SK-N-SH (cell line): ENCODE results near the gene MAN2B1. TPM values are rescaled to one million over a fixed set of nuclear protein-coding genes. Genes with fewer than 3 reads are reported as not detected.

ENCODE experiments used
- CTCF ChIA-PET: fragments of 300-600, 350-600 bp; formaldehyde crosslinking; extraction: SDS; loops from one replicate; lab custom pipeline; 2021; lab: Yijun Ruan, JAX
- POLR2A ChIA-PET: fragments of 350-600 bp; sonication (Branson Sonifier 250); formaldehyde crosslinking; extraction: SDS; loops from one replicate; lab custom pipeline; 2020; ENCODE audit warnings: antibody characterized with exemption, inconsistent platforms; lab: Yijun Ruan, JAX
- DNase-seq: peaks from one replicate; pipeline ENCODE4 v3.0.0; 2012
- H2AFZ ChIP-seq: fragments of 200-600 bp; sonication (generic); 2 replicates; pipeline ENCODE4 v1.8.1; 2016; ENCODE audit warnings: antibody characterized with exemption, mild to moderate bottlenecking, low read depth
- H3F3A ChIP-seq: fragments of 200-600 bp; sonication (generic); replicated peaks from 2 replicates; pipeline ENCODE3; 2016; ENCODE audit warnings: antibody characterized with exemption, mild to moderate bottlenecking; ENCODE audit not compliant: insufficient read depth
- H3K27ac ChIP-seq, 2 experiments: fragments of 200-500 bp in 1 of 2; fragments of 200-600 bp in 1 of 2; sonication (Bioruptor generic) in 1 of 2; sonication (generic), shearing (Covaris generic) in 1 of 2; 2 replicates each; pipeline versions ENCODE4 v1.5.1 to v1.6.1; 2014 to 2016; ENCODE audit warnings: low read depth in 2 of 2, inconsistent platforms in 1 of 2, low read length in 1 of 2, mild to moderate bottlenecking in 1 of 2, mixed read lengths in 1 of 2
- H3K27me3 ChIP-seq: fragments of 200-600 bp; sonication (generic), shearing (Covaris generic); 2 replicates; pipeline ENCODE4 v1.6.1; 2016; ENCODE audit warnings: mixed run types; ENCODE audit not compliant: insufficient read depth
- H3K36me3 ChIP-seq, 2 experiments: fragments of 200-500 bp in 1 of 2; fragments of 200-600 bp in 1 of 2; sonication (Bioruptor generic) in 1 of 2; sonication (generic) in 1 of 2; replicated peaks in 1 of 2; 2 replicates each; pipeline versions ENCODE3 to v1.5.1; 2014 to 2016; ENCODE audit warnings: low read length in 1 of 2, mild to moderate bottlenecking in 1 of 2; ENCODE audit not compliant: insufficient read depth in 2 of 2, control insufficient read depth in 1 of 2
- H3K4me1 ChIP-seq, 2 experiments: fragments of 200-500 bp in 1 of 2; fragments of 200-600 bp in 1 of 2; sonication (Bioruptor generic) in 1 of 2; sonication (generic), shearing (Covaris generic) in 1 of 2; 2 replicates each; pipeline versions ENCODE4 v1.5.1 to v1.6.1; 2014 to 2016; ENCODE audit warnings: low read depth in 1 of 2, low read length in 1 of 2, mixed run types in 1 of 2; ENCODE audit not compliant: insufficient read depth in 2 of 2, control insufficient read depth in 1 of 2
- H3K4me2 ChIP-seq: fragments of 200-600 bp; sonication (generic), shearing (Covaris generic); 2 replicates; pipeline ENCODE4 v1.6.1; 2017; ENCODE audit warnings: mixed run types
- H3K4me3 ChIP-seq, 2 experiments: fragments of 200-500 bp in 1 of 2; fragments of 200-600 bp in 1 of 2; sonication (Bioruptor generic) in 1 of 2; sonication (generic), shearing (Covaris generic) in 1 of 2; 2 replicates each; pipeline versions ENCODE4 v1.5.1 to v1.8.1; 2014 to 2016; ENCODE audit warnings: low read depth in 2 of 2, inconsistent platforms in 1 of 2, low read length in 1 of 2, mild to moderate bottlenecking in 1 of 2, mixed read lengths in 1 of 2, moderate library complexity in 1 of 2
- H3K79me2 ChIP-seq: fragments of 200-600 bp; sonication (generic); 2 replicates; pipeline ENCODE4 v1.8.1; 2017; ENCODE audit warnings: mild to moderate bottlenecking; ENCODE audit not compliant: insufficient read depth
- H3K9ac ChIP-seq: fragments of 200-600 bp; sonication (generic); 2 replicates; pipeline ENCODE4 v1.6.1; 2017; ENCODE audit warnings: mixed run types
- H3K9me2 ChIP-seq: fragments of 200-600 bp; sonication (generic); 2 replicates; pipeline ENCODE4 v1.6.1; 2017; ENCODE audit warnings: mixed run types
- H3K9me3 ChIP-seq: fragments of 200-600 bp; sonication (generic); 2 replicates; pipeline ENCODE4 v1.6.1; 2017; ENCODE audit warnings: mixed run types, mild to moderate bottlenecking, moderate library complexity
- H4K20me1 ChIP-seq: fragments of 200-600 bp; sonication (generic); 2 replicates; pipeline ENCODE4 v1.6.1; 2017; ENCODE audit warnings: mild to moderate bottlenecking, mixed run types; ENCODE audit not compliant: insufficient read depth
- CTCF ChIP-seq: fragments of 200-600 bp; sonication (generic); IDR thresholded peaks from 2 replicates; pipeline ENCODE4 v1.6.1; 2017; ENCODE audit warnings: antibody characterized with exemption, mild to moderate bottlenecking, moderate library complexity
- EP300 ChIP-seq, 2 experiments: IDR thresholded peaks; 2 replicates each; pipeline versions ENCODE4 v1.4.0 to v1.6.1; 2012; ENCODE audit warnings: borderline replicate concordance in 1 of 2, low read depth in 1 of 2, low read length in 1 of 2
- FOXJ3 ChIP-seq: sonication (generic); formaldehyde crosslinking; IDR thresholded peaks from 2 replicates; pipeline ENCODE4 v1.5.1; 2020; ENCODE audit warnings: mild to moderate bottlenecking, missing genetic modification reagents
- GABPA ChIP-seq: IDR thresholded peaks from 2 replicates; pipeline ENCODE4 v1.4.0; 2012; ENCODE audit warnings: low read depth, mild to moderate bottlenecking
- GATA2 ChIP-seq: sonication (generic); formaldehyde crosslinking; IDR thresholded peaks from 2 replicates; pipeline ENCODE4 v1.5.0; 2020; ENCODE audit warnings: mild to moderate bottlenecking, missing genetic modification reagents
- JUND ChIP-seq: IDR thresholded peaks from 2 replicates; pipeline ENCODE4 v1.4.0; 2012
- MAX ChIP-seq: IDR thresholded peaks from 2 replicates; pipeline ENCODE4 v1.4.0; 2012; ENCODE audit warnings: low read depth
- MEF2A ChIP-seq: IDR thresholded peaks from 2 replicates; pipeline ENCODE4 v1.4.0; 2012; ENCODE audit warnings: low read depth, borderline replicate concordance
- POLR2AphosphoS5 ChIP-seq: IDR thresholded peaks from 2 replicates; pipeline ENCODE4 v1.6.1; 2012; ENCODE audit warnings: low read depth, low read length
- RAD21 ChIP-seq: IDR thresholded peaks from 2 replicates; pipeline ENCODE4 v1.6.1; 2012; ENCODE audit warnings: mild to moderate bottlenecking, low read length
- RXRA ChIP-seq: IDR thresholded peaks from 2 replicates; pipeline ENCODE4 v1.4.0; 2012; ENCODE audit warnings: low read depth, mild to moderate bottlenecking, borderline replicate concordance
- TAF1 ChIP-seq: IDR thresholded peaks from 2 replicates; pipeline ENCODE4 v1.6.1; 2012; ENCODE audit warnings: low read depth, mild to moderate bottlenecking, low read length, moderate library complexity, borderline replicate concordance
- TEAD4 ChIP-seq: IDR thresholded peaks from 2 replicates; pipeline ENCODE4 v1.4.0; 2012; ENCODE audit warnings: mild to moderate bottlenecking, borderline replicate concordance; ENCODE audit not compliant: insufficient read depth
- YY1 ChIP-seq: IDR thresholded peaks from 2 replicates; pipeline ENCODE4 v1.4.0; 2012; ENCODE audit warnings: low read depth, mild to moderate bottlenecking
- ZBTB33 ChIP-seq: IDR thresholded peaks from 2 replicates; pipeline ENCODE4 v1.4.0; 2012; ENCODE audit warnings: low read depth, borderline replicate concordance
- WGBS: methylation state at CpG from one replicate; pipeline ENCODE4 v1.1.6; 2017; ENCODE audit warnings: low lambda C conversion rate; 5-methylcytosine and 5-hydroxymethylcytosine counted together
- polyA plus RNA-seq, 3 experiments: library from polyadenylated mRNA; depleted of rRNA; stranded (reverse); fragments of >200 nt; gene quantifications; 2 replicates each; pipeline ENCODE4 v1.2.3, GENCODE V29; 2012

MAN2B1 gene
- polyA plus RNA-seq, 1 of the 3 experiments (the other 2 are of a cell fraction) = 47.0 TPM

- no peak overlapping the region for H3K4me2 ChIP-seq
- no peak overlapping the region for H3K27ac ChIP-seq
- H3K9ac ChIP-seq = no peak overlapping the region
- no peak for DNase-seq
- no peaks in the 10 kb centered on the region for H3K27me3 ChIP-seq
- 90% methylated on average over 12 of the region's 12 CpGs for WGBS
- H3K9me3 ChIP-seq = no peaks in the 10 kb centered on the region
- no peak overlapping the region for H2AFZ ChIP-seq
- no peaks in the 10 kb centered on the region for H3K9me2 ChIP-seq
- peaks cover 8 to 21% of the 10 kb centered on the region in 2 experiments for H3K36me3 ChIP-seq
- peaks cover 0 to 5% of the 10 kb centered on the region in 2 experiments; a peak in 1 of 4 replicates for H3K4me1 ChIP-seq
- TF ChIP-seq RAD21 (no peak), TEAD4 (no peak), GATA2 (CRISPR knock-in tag) (no peak), YY1 (no peak), JUND (no peak), TAF1 (no peak), CTCF (no peak), MAX (no peak), ZBTB33 (no peak), EP300 (IDR thresholded peaks at IDR 0.05; ENCODE audit: borderline replicate concordance in 1 of 2, low read depth in 1 of 2, low read length in 1 of 2) (no peak), MEF2A (no peak), POLR2AphosphoS5 (no peak)
- TF ChIP-seq, all 33 proteins: peak for 0
- Histone ChIP-seq H3K4me3 (no peak overlapping the region), H3F3A (no peaks in the 10 kb centered on the region), H4K20me1 (no peaks in the 10 kb centered on the region), H3K79me2 (peaks cover 8% of the 10 kb centered on the region; the same call in 1 of the 2 replicates)
- ChIA-PET POLR2A (no interaction called here), CTCF (interaction anchor here (0.9 to 2.9 kb wide), 2 partner anchors 11 to 21 kb away, joined by 4 to 18 read pairs; no protein-coding TSS in a partner anchor)
Measured at GRCh38 chr19:12660980-12661379, 5.6 kb downstream of the MAN2B1 start.

GRCh38 chr19:12657966-12658365, 8.6 kb downstream of the MAN2B1 start:
- Histone ChIP-seq H4K20me1 (no peaks in the 10 kb centered on the region), H3K9ac (no peak overlapping the region), H3K9me2 (no peaks in the 10 kb centered on the region), H3K4me1 (no peaks in the 10 kb centered on the region), H3F3A (no peaks in the 10 kb centered on the region), H3K4me3 (no peak overlapping the region), H2AFZ (no peak overlapping the region)
- no peak for DNase-seq
- WGBS = 94% methylated on average over 21 of the region's 22 CpGs
- POLR2A ChIA-PET = no interaction called here
- TF ChIP-seq TEAD4 (no peak), GABPA (no peak), RXRA (no peak), RAD21 (no peak), CTCF (no peak), FOXJ3 (CRISPR knock-in tag) (no peak)
- TF ChIP-seq, all 33 proteins: peak for 0
- Histone ChIP-seq H3K27me3 (no peaks in the 10 kb centered on the region), H3K4me2 (no peak overlapping the region), H3K27ac (no peak overlapping the region), H3K79me2 (no peaks in the 10 kb centered on the region), H3K9me3 (no peaks in the 10 kb centered on the region), H3K36me3 (peaks cover 4 to 16% of the 10 kb centered on the region in 2 experiments)
- CTCF ChIA-PET = interaction anchor here (0.7 to 1.6 kb wide), 6 partner anchors 8 to 598 kb away, joined by 3 to 7 read pairs (median 3); partner anchors contain the start of genes MAN2B1 and WDR83
